Endothelial cell of hepatic sinusoid (primary cell): ENCODE data around the gene OR5H1.
"Not testable (repeated sequence)": the region's sequence is repeated elsewhere in the genome, so short reads cannot be mapped to it uniquely, and the experiment has no call there.

ENCODE experiments used
- in situ Hi-C: cut with HindIII; loops from 2 replicates; pipeline ENCODE4 v1.10.0; 2017; ENCODE audit warnings: low sequenced_read_pairs

The OR5H1 gene

GRCh38 chr3:98130421-98130820 is at the start of gene OR5H1:
OR5H1 (plus strand) TSS chr3:98130721; CDS start chr3:98132698, 1,977 bp downstream.
- in situ Hi-C loops, result no loop called here

GRCh38 chr3:98086873-98087272 is 43.6 kb upstream of the OR5H1 start, which contains the start of gene OR5AC2:
OR5AC2 (plus strand) TSS chr3:98087173; CDS start chr3:98087173, 0 bp downstream.
- in situ Hi-C loops, result no loop called here

GRCh38 chr3:98095882-98096281 is 34.6 kb upstream of the OR5H1 start:
- in situ Hi-C loops, result no loop called here

GRCh38 chr3:98099848-98100247 is 30.7 kb upstream of the OR5H1 start:
- in situ Hi-C loops, result no loop called here

GRCh38 chr3:98108162-98108561 is 22.4 kb upstream of the OR5H1 start:
- in situ Hi-C loops, result no loop called here

GRCh38 chr3:98109807-98110549 is 20.5 kb upstream of the OR5H1 start:
- in situ Hi-C loops, result no loop called here

- in situ Hi-C loops, result no loop called here
These were observed 20.0 kb upstream of the OR5H1 start for GRCh38 chr3:98110550-98110908.

GRCh38 chr3:98114264-98114663 is 16.3 kb upstream of the OR5H1 start:
- in situ Hi-C loops, result no loop called here

- in situ Hi-C loops, result no loop called here
These were observed 14.8 kb upstream of the OR5H1 start for GRCh38 chr3:98115717-98116116.

GRCh38 chr3:98136631-98137030 is 6.1 kb downstream of the OR5H1 start:
- in situ Hi-C loops, result no loop called here

GRCh38 chr3:98137826-98138557 is 7.5 kb downstream of the OR5H1 start:
- in situ Hi-C loops, result not testable (repeated sequence)

GRCh38 chr3:98140531-98140930 is 10.0 kb downstream of the OR5H1 start:
- in situ Hi-C loops, result no loop called here

GRCh38 chr3:98147179-98147578 is 16.7 kb downstream of the OR5H1 start, which contains the start of gene OR5H14:
OR5H14 (plus strand) TSS chr3:98147479; CDS start chr3:98149386, 1,907 bp downstream.
- in situ Hi-C loops, result no loop called here

- in situ Hi-C loops, result no loop called here
These were observed 18.2 kb downstream of the OR5H1 start for GRCh38 chr3:98148751-98149150.

GRCh38 chr3:98149456-98149855 is 18.9 kb downstream of the OR5H1 start:
- in situ Hi-C loops, result not testable (repeated sequence)

GRCh38 chr3:98151241-98151640 is 20.7 kb downstream of the OR5H1 start:
- in situ Hi-C loops, result no loop called here

GRCh38 chr3:98166396-98166795 is 35.9 kb downstream of the OR5H1 start, which contains the start of gene OR5H15:
OR5H15 (plus strand) TSS chr3:98166696; CDS start chr3:98168700, 2,004 bp downstream.
- in situ Hi-C loops, result no loop called here

- in situ Hi-C loops, result no loop called here
These were observed 40.5 kb downstream of the OR5H1 start for GRCh38 chr3:98171071-98171470.

- in situ Hi-C loops, result no loop called here
These were observed 42.1 kb downstream of the OR5H1 start for GRCh38 chr3:98172621-98173020.

- in situ Hi-C loops, result no loop called here
These were observed 49.9 kb downstream of the OR5H1 start for GRCh38 chr3:98180319-98180890.

GRCh38 chr3:98182196-98182595 is 51.7 kb downstream of the OR5H1 start:
- in situ Hi-C loops, result no loop called here

GRCh38 chr3:98185180-98185579 is 54.7 kb downstream of the OR5H1 start:
- in situ Hi-C loops, result no loop called here
